Gastrocnemius medialis (tissue), 4 donors: Measurements from ENCODE around the gene KCNC1. TPM values are rescaled to one million over a fixed set of nuclear protein-coding genes. Genes with fewer than 3 reads are reported as not detected.
A peak's percentile ranks its signal among the peaks of the same experiment; 100 is the strongest.

Experiments
- ATAC-seq, 2 donors: fragments of 150-250 bp; one replicate each; pipeline ENCODE4 v1.9.1; 2016
- DNase-seq, 2 donors: peaks; one replicate each; pipeline ENCODE4 v3.0.0-alpha.2; 2019
- H3K27ac ChIP-seq, 4 donors: fragments of 200-600 bp; sonication (generic); 1 replicate in 1 of 4; 2 replicates in 3 of 4; pipeline ENCODE4 v1.5.1; 2016 to 2018; ENCODE audit warnings: mild to moderate bottlenecking in 2 of 4, moderate library complexity in 1 of 4
- H3K27me3 ChIP-seq, 3 donors: fragments of 200-600 bp; sonication (generic) in 2 of 3; 1 replicate in 1 of 3; 2 replicates in 2 of 3; pipeline versions ENCODE4 v1.5.1 to v1.6.0; 2016 to 2019; ENCODE audit warnings: mild to moderate bottlenecking in 1 of 3, moderate library complexity in 1 of 3
- H3K36me3 ChIP-seq, 2 donors: fragments of 200-600 bp; sonication (generic) in 1 of 2; one replicate each; pipeline ENCODE4 v1.5.1; 2017 to 2018
- H3K4me1 ChIP-seq, 2 donors: fragments of 200-600 bp; sonication (generic) in 1 of 2; one replicate each; pipeline ENCODE4 v1.5.1; 2016 to 2017; ENCODE audit warnings: mild to moderate bottlenecking in 2 of 2
- H3K4me3 ChIP-seq, 4 donors: fragments of 200-600 bp; sonication (generic) in 3 of 4; 1 replicate in 1 of 4; 2 replicates in 3 of 4; pipeline ENCODE4 v1.5.1; 2016 to 2019; ENCODE audit warnings: mild to moderate bottlenecking in 2 of 4
- H3K9me3 ChIP-seq, 3 donors: fragments of 200-600 bp; sonication (generic) in 2 of 3; 1 replicate in 1 of 3; 2 replicates in 2 of 3; pipeline ENCODE4 v1.5.1; 2016 to 2019
- POLR2A ChIP-seq, 2 donors: fragments of 450-650 bp; IDR thresholded peaks; one replicate each; pipeline ENCODE4 v1.6.1; 2017; ENCODE audit warnings: antibody characterized with exemption in 2 of 2, mild to moderate bottlenecking in 2 of 2, moderate library complexity in 2 of 2
- in situ Hi-C, 4 donors: fragments of 200-750 bp; cut with MboI; loops; one replicate each; pipeline versions ENCODE4 v1.15.0 to v1.8.0; 2017; ENCODE audit warnings: low sequenced_read_pairs in 4 of 4
- intact Hi-C: fragments of 100-400 bp; cut with DNase I; formaldehyde crosslinking; loops from one replicate; pipeline ENCODE4 v1.15.1; 2023; ENCODE audit warnings: low total_unique reads
- total RNA-seq, 4 donors: library from RNA; depleted of rRNA; stranded (reverse); fragments of >200 nt; gene quantifications; one replicate each; pipeline versions ENCODE4 v1.1.0 to v1.2.3, GENCODE V29; 2016
- TF ChIP-seq, protein P1 (sequence below), 5 experiments: fragments of 450-650 bp in 3 of 5; fragments of 200-600 bp in 2 of 5; sonication (generic) in 2 of 5; IDR thresholded peaks in 4 of 5; conservative IDR thresholded peaks in 1 of 5; 1 replicate in 4 of 5; 2 replicates in 1 of 5; pipeline ENCODE4 v1.5.1; 2016 to 2019; ENCODE audit warnings: antibody characterized with exemption in 5 of 5, mild to moderate bottlenecking in 3 of 5, moderate library complexity in 3 of 5

KCNC1 gene
- total RNA-seq, 4 donors from 2014 or later, result 0.03 to 0.53 (median 0.15) TPM

GRCh38 chr11:17699147-17700114, 35.1 kb upstream of the KCNC1 start:
- ATAC-seq (peak; percentile 78 to 84), DNase-seq (peak; percentile 91 to 98)
- Histone ChIP-seq H3K4me1 (peaks cover 49 to 60% of the 10 kb centered on the region in 2 donors), H3K36me3 (no peaks in the 10 kb centered on the region), H3K4me3 (no peak overlapping the region), H3K27me3 (no peaks in the 10 kb centered on the region), H3K9me3 (no peaks in the 10 kb centered on the region), H3K27ac (peak overlapping the region; percentile 94 to 98 (median 98))
- in situ Hi-C loops, result loop anchor here in 2 of 4 donors (25.0 kb wide), 1 partner anchor 312 kb away; the partner anchor contains the start of gene KCNJ11 (in 2 of the 2)
- intact Hi-C loops, result loop anchor here (1.0 to 5.0 kb wide), 3 partner anchors 11 to 1727 kb away; no protein-coding TSS in a partner anchor
- TF ChIP-seq POLR2A (IDR thresholded peaks at IDR 0.05), result peak in 1 of 2 donors; percentile 22
- TF ChIP-seq, protein P1, sequence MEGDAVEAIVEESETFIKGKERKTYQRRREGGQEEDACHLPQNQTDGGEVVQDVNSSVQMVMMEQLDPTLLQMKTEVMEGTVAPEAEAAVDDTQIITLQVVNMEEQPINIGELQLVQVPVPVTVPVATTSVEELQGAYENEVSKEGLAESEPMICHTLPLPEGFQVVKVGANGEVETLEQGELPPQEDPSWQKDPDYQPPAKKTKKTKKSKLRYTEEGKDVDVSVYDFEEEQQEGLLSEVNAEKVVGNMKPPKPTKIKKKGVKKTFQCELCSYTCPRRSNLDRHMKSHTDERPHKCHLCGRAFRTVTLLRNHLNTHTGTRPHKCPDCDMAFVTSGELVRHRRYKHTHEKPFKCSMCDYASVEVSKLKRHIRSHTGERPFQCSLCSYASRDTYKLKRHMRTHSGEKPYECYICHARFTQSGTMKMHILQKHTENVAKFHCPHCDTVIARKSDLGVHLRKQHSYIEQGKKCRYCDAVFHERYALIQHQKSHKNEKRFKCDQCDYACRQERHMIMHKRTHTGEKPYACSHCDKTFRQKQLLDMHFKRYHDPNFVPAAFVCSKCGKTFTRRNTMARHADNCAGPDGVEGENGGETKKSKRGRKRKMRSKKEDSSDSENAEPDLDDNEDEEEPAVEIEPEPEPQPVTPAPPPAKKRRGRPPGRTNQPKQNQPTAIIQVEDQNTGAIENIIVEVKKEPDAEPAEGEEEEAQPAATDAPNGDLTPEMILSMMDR (IDR thresholded peaks at IDR 0.05 in 4 of 5, conservative IDR thresholded peaks at IDR 0.05 in 1 of 5), result no peak

- peaks cover 44 to 53% of the 10 kb centered on the region in 2 donors for H3K4me1 ChIP-seq
- no peak for ATAC-seq
- H3K36me3 ChIP-seq, result no peaks in the 10 kb centered on the region
- no peaks in the 10 kb centered on the region for H3K9me3 ChIP-seq
- no peak for DNase-seq
- H3K27ac ChIP-seq, result peak overlapping the region; percentile 94 to 98 (median 98)
- TF ChIP-seq, protein P1 (IDR thresholded peaks at IDR 0.05 in 4 of 5, conservative IDR thresholded peaks at IDR 0.05 in 1 of 5), result no peak
- no peak for TF ChIP-seq POLR2A (IDR thresholded peaks at IDR 0.05)
- intact Hi-C loops, result loop anchor here (5.0 kb wide), 1 partner anchor 1729 kb away; no protein-coding TSS in a partner anchor
- in situ Hi-C loops, result loop anchor here in 1 of 4 donors (25.0 kb wide), 1 partner anchor 314 kb away; the partner anchor contains the start of gene KCNJ11
- no peak overlapping the region for H3K4me3 ChIP-seq
- H3K27me3 ChIP-seq, result no peaks in the 10 kb centered on the region
Observed at GRCh38 chr11:17700991-17701390, 33.6 kb upstream of the KCNC1 start.

- peaks cover 29 to 37% of the 10 kb centered on the region in 2 donors for H3K4me1 ChIP-seq
- no peaks in the 10 kb centered on the region for H3K36me3 ChIP-seq
- ATAC-seq (no peak), DNase-seq (no peak)
- no peaks in the 10 kb centered on the region for H3K27me3 ChIP-seq
- in situ Hi-C loops, result loop anchor here in 1 of 4 donors (25.0 kb wide), 1 partner anchor 316 kb away; the partner anchor contains the start of gene KCNJ11
- intact Hi-C loops, result loop anchor here (5.0 kb wide), 1 partner anchor 1731 kb away; no protein-coding TSS in a partner anchor
- H3K9me3 ChIP-seq, result no peaks in the 10 kb centered on the region
- no peak for TF ChIP-seq POLR2A (IDR thresholded peaks at IDR 0.05)
- TF ChIP-seq, protein P1 (IDR thresholded peaks at IDR 0.05 in 4 of 5, conservative IDR thresholded peaks at IDR 0.05 in 1 of 5), result no peak
- H3K4me3 ChIP-seq, result no peak overlapping the region
- H3K27ac ChIP-seq, result no peak overlapping the region
Observed at GRCh38 chr11:17702876-17703275, 31.7 kb upstream of the KCNC1 start.

- Histone ChIP-seq H3K4me1 (peaks cover 23 to 31% of the 10 kb centered on the region in 2 donors), H3K27me3 (no peaks in the 10 kb centered on the region), H3K9me3 (no peaks in the 10 kb centered on the region), H3K4me3 (no peak overlapping the region), H3K36me3 (no peaks in the 10 kb centered on the region), H3K27ac (no peak overlapping the region)
- intact Hi-C loops, result loop anchor here (5.0 kb wide), 1 partner anchor 1732 kb away; no protein-coding TSS in a partner anchor
- no peak for TF ChIP-seq POLR2A (IDR thresholded peaks at IDR 0.05)
- TF ChIP-seq, protein P1 (IDR thresholded peaks at IDR 0.05 in 4 of 5, conservative IDR thresholded peaks at IDR 0.05 in 1 of 5), result no peak
- ATAC-seq (peak in 1 of 2 donors; percentile 9), DNase-seq (no peak)
- in situ Hi-C loops, result loop anchor here in 1 of 4 donors (25.0 kb wide), 1 partner anchor 317 kb away; the partner anchor contains the start of gene KCNJ11
Observed at GRCh38 chr11:17703951-17704350, 30.6 kb upstream of the KCNC1 start.
